GM18858 (cell line): ENCODE data around the gene IFNK.
A peak's percentile ranks its signal among the peaks of the same experiment; 100 is the strongest.

Source experiments
- ATAC-seq: cut with Tn5 transposase; IDR thresholded peaks from one replicate; pipeline ENCODE4 v1.9.1; 2021; ENCODE audit not compliant: unreplicated experiment

The IFNK gene

GRCh38 chr9:27510780-27511179 is 13.3 kb upstream of the IFNK start:
- ATAC-seq: no peak

- no peak for ATAC-seq
Observed at GRCh38 chr9:27511771-27512170, 12.3 kb upstream of the IFNK start.

- no peak for ATAC-seq
Observed at GRCh38 chr9:27514551-27514950, 9.5 kb upstream of the IFNK start.

GRCh38 chr9:27518006-27518405 is 6.1 kb upstream of the IFNK start:
- ATAC-seq: no peak

GRCh38 chr9:27518809-27519208 is 5.3 kb upstream of the IFNK start:
- ATAC-seq: no peak

GRCh38 chr9:27519466-27520465 is 4.3 kb upstream of the IFNK start:
- no peak for ATAC-seq

- ATAC-seq: no peak
Observed at GRCh38 chr9:27520986-27521385, 3.1 kb upstream of the IFNK start.

- no peak for ATAC-seq
Observed at GRCh38 chr9:27523141-27523540, 949 bp upstream of the IFNK start.

GRCh38 chr9:27527702-27528075 is 3.6 kb downstream of the IFNK start:
- ATAC-seq: no peak

- peak; percentile 57 for ATAC-seq
Observed at GRCh38 chr9:27528076-27528885, 4.2 kb downstream of the IFNK start.

GRCh38 chr9:27528886-27529315 is 4.8 kb downstream of the IFNK start:
- ATAC-seq: peak; percentile 33

- peak; percentile 60 for ATAC-seq
Observed at GRCh38 chr9:27529316-27530278, 5.5 kb downstream of the IFNK start, which contains the start of gene MOB3B. Gene MOB3B, minus strand, starts transcription at chr9:27529814. Its CDS starts 74,264 bp downstream, at chr9:27455550.

GRCh38 chr9:27530915-27531755 is 7.0 kb downstream of the IFNK start:
- no peak for ATAC-seq

- ATAC-seq: no peak
Observed at GRCh38 chr9:27532046-27532445, 8.0 kb downstream of the IFNK start.

GRCh38 chr9:27533311-27533710 is 9.2 kb downstream of the IFNK start:
- ATAC-seq: no peak

- no peak for ATAC-seq
Observed at GRCh38 chr9:27534131-27534530, 10.0 kb downstream of the IFNK start.

GRCh38 chr9:27534658-27535209 is 10.6 kb downstream of the IFNK start:
- no peak for ATAC-seq

- ATAC-seq: peak; percentile 35
Observed at GRCh38 chr9:27535701-27536118, 11.6 kb downstream of the IFNK start.

GRCh38 chr9:27536168-27536567 is 12.1 kb downstream of the IFNK start:
- ATAC-seq: no peak
